Measurements from ENCODE around the gene FAM81B. TPM values are rescaled to one million over a fixed set of nuclear protein-coding genes. Genes with fewer than 3 reads are reported as not detected.

The FAM81B gene
- polyA plus RNA-seq, 1 of the 3 experiments (the other 2 are of a cell fraction) = 0.21 TPM

DNA sequence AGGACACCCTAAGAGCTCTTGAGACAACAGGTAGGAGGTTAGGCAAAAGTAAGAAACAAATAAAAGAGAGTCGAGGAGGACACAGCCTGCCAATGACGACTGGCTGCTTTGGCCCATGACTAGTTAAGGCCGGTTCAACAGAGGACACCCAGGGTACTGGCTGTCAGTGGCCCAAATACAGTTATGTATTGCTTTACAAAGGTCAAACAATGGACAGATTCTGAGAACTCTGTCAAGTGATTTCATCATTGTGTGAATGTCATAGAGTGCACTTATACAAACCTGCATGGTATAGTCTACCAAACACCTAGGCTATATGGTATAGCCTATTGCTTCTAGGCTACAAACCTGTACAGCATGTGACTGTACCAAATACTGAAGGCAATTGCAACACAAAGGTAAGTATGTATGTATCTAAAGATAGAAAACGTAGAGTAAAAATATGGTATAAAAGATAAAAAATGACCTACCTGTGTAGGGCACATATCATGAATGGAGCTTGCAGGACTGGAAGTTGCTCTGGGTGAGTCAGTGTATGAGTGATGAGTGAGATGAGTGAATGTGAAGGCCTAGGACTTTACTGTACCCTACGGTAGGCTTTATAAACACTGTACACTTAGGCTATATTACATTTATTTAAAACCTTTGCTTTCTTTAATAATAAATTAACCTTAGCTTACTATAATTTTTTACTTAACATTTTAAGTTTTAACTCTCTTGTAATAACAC, 6.5 kb upstream of the FAM81B start:
- ChIA-PET POLR2A (no interaction called here), CTCF (no interaction called here)
- 23% methylated on average over 5 of the region's 5 CpGs for WGBS (ENCODE audit: low lambda C conversion rate)
- no peak overlapping the region for H2AFZ ChIP-seq (ENCODE audit: low read depth)
- H3K4me1 ChIP-seq (ENCODE audit: control insufficient read depth in 1 of 2, insufficient read depth in 2 of 2, low read depth in 1 of 2, low read length in 1 of 2) = no peaks in the 10 kb centered on the region
- no peak for DNase-seq
- H3K9me3 ChIP-seq = no peaks in the 10 kb centered on the region
- H3K27ac ChIP-seq (ENCODE audit: low read depth in 2 of 2, low read length in 1 of 2) = no peak overlapping the region
- no peaks in the 10 kb centered on the region for H3K36me3 ChIP-seq (replicated peaks in 1 of 2; ENCODE audit: control insufficient read depth in 1 of 2, insufficient read depth in 2 of 2, low read length in 1 of 2)
- no peak overlapping the region for H3K9ac ChIP-seq
- no peak overlapping the region for H3K4me3 ChIP-seq (ENCODE audit: low read depth in 2 of 2, low read length in 1 of 2)
- no peaks in the 10 kb centered on the region for H3K27me3 ChIP-seq (ENCODE audit: insufficient read depth)
- no peaks in the 10 kb centered on the region for H4K20me1 ChIP-seq (ENCODE audit: insufficient read depth)
- H3K4me2 ChIP-seq = no peak overlapping the region
- TF ChIP-seq CHD2 (IDR thresholded peaks at IDR 0.05; ENCODE audit: low read length, partially characterized antibody) (no peak), FOXJ3 (CRISPR knock-in tag; IDR thresholded peaks at IDR 0.05) (no peak), JUND (IDR thresholded peaks at IDR 0.05) (no peak), TAF1 (IDR thresholded peaks at IDR 0.05; ENCODE audit: borderline replicate concordance, low read depth, low read length) (no peak), MEF2A (IDR thresholded peaks at IDR 0.05; ENCODE audit: borderline replicate concordance, low read depth) (no peak), EP300 (IDR thresholded peaks at IDR 0.05; ENCODE audit: borderline replicate concordance in 1 of 2, low read depth in 1 of 2, low read length in 1 of 2) (no peak), ELF1 (IDR thresholded peaks at IDR 0.05) (no peak), MXI1 (IDR thresholded peaks at IDR 0.05; ENCODE audit: low read depth, low read length) (no peak), SMC3 (IDR thresholded peaks at IDR 0.05; ENCODE audit: low read depth, low read length) (no peak), RXRA (IDR thresholded peaks at IDR 0.05; ENCODE audit: borderline replicate concordance, low read depth) (no peak), POLR2AphosphoS5 (IDR thresholded peaks at IDR 0.05; ENCODE audit: low read depth, low read length) (no peak), FOXM1 (IDR thresholded peaks at IDR 0.05; ENCODE audit: low read depth) (no peak), NFIC (IDR thresholded peaks at IDR 0.05; ENCODE audit: borderline replicate concordance) (no peak), RFX5 (IDR thresholded peaks at IDR 0.05; ENCODE audit: low read length) (no peak), TCF12 (IDR thresholded peaks at IDR 0.05) (no peak)
- TF ChIP-seq, protein P1, sequence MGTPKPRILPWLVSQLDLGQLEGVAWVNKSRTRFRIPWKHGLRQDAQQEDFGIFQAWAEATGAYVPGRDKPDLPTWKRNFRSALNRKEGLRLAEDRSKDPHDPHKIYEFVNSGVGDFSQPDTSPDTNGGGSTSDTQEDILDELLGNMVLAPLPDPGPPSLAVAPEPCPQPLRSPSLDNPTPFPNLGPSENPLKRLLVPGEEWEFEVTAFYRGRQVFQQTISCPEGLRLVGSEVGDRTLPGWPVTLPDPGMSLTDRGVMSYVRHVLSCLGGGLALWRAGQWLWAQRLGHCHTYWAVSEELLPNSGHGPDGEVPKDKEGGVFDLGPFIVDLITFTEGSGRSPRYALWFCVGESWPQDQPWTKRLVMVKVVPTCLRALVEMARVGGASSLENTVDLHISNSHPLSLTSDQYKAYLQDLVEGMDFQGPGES (IDR thresholded peaks at IDR 0.05; ENCODE audit: low read depth, low read length) = no peak
- TF ChIP-seq, protein P2, sequence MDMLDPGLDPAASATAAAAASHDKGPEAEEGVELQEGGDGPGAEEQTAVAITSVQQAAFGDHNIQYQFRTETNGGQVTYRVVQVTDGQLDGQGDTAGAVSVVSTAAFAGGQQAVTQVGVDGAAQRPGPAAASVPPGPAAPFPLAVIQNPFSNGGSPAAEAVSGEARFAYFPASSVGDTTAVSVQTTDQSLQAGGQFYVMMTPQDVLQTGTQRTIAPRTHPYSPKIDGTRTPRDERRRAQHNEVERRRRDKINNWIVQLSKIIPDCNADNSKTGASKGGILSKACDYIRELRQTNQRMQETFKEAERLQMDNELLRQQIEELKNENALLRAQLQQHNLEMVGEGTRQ (IDR thresholded peaks at IDR 0.05; ENCODE audit: borderline replicate concordance, low read depth, low read length) = no peak
- TF ChIP-seq, protein P3, sequence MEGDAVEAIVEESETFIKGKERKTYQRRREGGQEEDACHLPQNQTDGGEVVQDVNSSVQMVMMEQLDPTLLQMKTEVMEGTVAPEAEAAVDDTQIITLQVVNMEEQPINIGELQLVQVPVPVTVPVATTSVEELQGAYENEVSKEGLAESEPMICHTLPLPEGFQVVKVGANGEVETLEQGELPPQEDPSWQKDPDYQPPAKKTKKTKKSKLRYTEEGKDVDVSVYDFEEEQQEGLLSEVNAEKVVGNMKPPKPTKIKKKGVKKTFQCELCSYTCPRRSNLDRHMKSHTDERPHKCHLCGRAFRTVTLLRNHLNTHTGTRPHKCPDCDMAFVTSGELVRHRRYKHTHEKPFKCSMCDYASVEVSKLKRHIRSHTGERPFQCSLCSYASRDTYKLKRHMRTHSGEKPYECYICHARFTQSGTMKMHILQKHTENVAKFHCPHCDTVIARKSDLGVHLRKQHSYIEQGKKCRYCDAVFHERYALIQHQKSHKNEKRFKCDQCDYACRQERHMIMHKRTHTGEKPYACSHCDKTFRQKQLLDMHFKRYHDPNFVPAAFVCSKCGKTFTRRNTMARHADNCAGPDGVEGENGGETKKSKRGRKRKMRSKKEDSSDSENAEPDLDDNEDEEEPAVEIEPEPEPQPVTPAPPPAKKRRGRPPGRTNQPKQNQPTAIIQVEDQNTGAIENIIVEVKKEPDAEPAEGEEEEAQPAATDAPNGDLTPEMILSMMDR (IDR thresholded peaks at IDR 0.05) = no peak
- no peaks in the 10 kb centered on the region for H3K9me2 ChIP-seq
- H3K79me2 ChIP-seq (ENCODE audit: insufficient read depth) = no peaks in the 10 kb centered on the region
- no peaks in the 10 kb centered on the region for H3F3A ChIP-seq (replicated peaks; ENCODE audit: insufficient read depth)

All from SK-N-SH (cell line).